Activated CD4-positive, alpha-beta T cell treated with anti-CD3 and anti-CD28 coated beads for 36 hours (primary cell): ENCODE results near the gene RIN3. TPM values are rescaled to one million over a fixed set of nuclear protein-coding genes. Genes with fewer than 3 reads are reported as not detected.
"Not testable (repeated sequence)": the region's sequence is repeated elsewhere in the genome, so short reads cannot be mapped to it uniquely, and the experiment has no call there.

Experiments
- ATAC-seq: fragments of 200-7000 bp; cut with Tn5 transposase; one replicate; pipeline ENCODE4 v1.10.0; 2021; ENCODE audit warnings: mild to moderate bottlenecking, moderate library complexity
- CTCF ChIA-PET: fragments of 350-600 bp; sonication (Branson Sonifier 250); formaldehyde crosslinking; loops from one replicate; lab custom pipeline; 2021; ENCODE audit warnings: antibody characterized with exemption; lab: Charles Lee
- POLR2A ChIA-PET: fragments of 350-600 bp; sonication (Branson Sonifier 250); formaldehyde crosslinking; loops from one replicate; lab custom pipeline; 2021; ENCODE audit warnings: antibody characterized with exemption, inconsistent platforms; lab: Charles Lee
- DNase-seq: peaks from one replicate; pipeline ENCODE4 v3.0.0-alpha.2; 2020
- H3K27ac Mint-ChIP-seq: one replicate; pipeline ENCODE4 v1.8.0; 2021; ENCODE audit warnings: mixed read lengths
- H3K27me3 Mint-ChIP-seq: one replicate; pipeline ENCODE4 v1.8.0; 2021; ENCODE audit warnings: mixed read lengths
- H3K36me3 Mint-ChIP-seq: one replicate; pipeline ENCODE4 v1.8.0; 2021; ENCODE audit warnings: low read depth, mixed read lengths
- H3K4me1 Mint-ChIP-seq: one replicate; pipeline ENCODE4 v1.8.0; 2021; ENCODE audit warnings: mixed read lengths
- H3K4me3 Mint-ChIP-seq: one replicate; pipeline ENCODE4 v1.8.0; 2021; ENCODE audit warnings: mild to moderate bottlenecking, moderate library complexity, mixed read lengths
- H3K9me3 Mint-ChIP-seq: one replicate; pipeline ENCODE4 v1.8.0; 2021; ENCODE audit warnings: low read depth, mixed read lengths
- intact Hi-C, 2 experiments: fragments of 100-400 bp; cut with DNase I in 1 of 2; cut with micrococcal nuclease in 1 of 2; formaldehyde crosslinking; loops; one replicate each; pipeline versions ENCODE4 v1.14.2 to v1.15.1; 2022 to 2024; cut with DNase I, micrococcal nuclease
- total RNA-seq, 2 experiments: library from RNA; stranded (reverse); gene quantifications; one replicate each; pipeline ENCODE4 v1.2.3, GENCODE V29; 2021

RIN3 gene
- total RNA-seq, 2 experiments from 2014 or later, result 23.1 to 26.4 TPM

DNA sequence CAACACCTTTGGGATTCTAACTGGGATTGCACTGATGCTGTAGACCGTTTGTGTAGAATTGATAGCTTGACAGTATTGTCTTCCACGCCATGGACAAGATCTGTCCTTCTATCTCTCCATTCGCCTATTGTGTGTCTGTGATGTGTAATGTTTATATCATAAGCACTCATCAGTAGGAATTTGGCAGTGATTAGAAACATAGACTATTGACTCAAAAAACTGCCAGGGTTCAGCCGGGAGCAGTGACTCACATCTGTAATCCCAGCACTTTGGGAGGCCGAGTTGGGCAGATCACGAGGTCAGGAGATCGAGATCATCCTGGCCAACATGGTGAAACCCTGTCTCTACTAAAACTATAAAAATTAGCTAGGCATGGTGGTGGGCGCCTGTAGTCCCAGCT lies 22.6 kb downstream of the RIN3 start:
- H3K4me3 Mint-ChIP-seq, H3K9me3 Mint-ChIP-seq, H3K27ac Mint-ChIP-seq, H3K36me3 Mint-ChIP-seq, H3K27me3 Mint-ChIP-seq, DNase-seq, intact Hi-C loops, ATAC-seq, POLR2A ChIA-PET: not testable (repeated sequence)
- peaks cover 68% of the 10 kb centered on the region for H3K4me1 Mint-ChIP-seq
- CTCF ChIA-PET, result interaction anchor here (1.3 kb wide), 1 partner anchor 14 kb away, joined by 3 read pairs; no protein-coding TSS in a partner anchor

DNA sequence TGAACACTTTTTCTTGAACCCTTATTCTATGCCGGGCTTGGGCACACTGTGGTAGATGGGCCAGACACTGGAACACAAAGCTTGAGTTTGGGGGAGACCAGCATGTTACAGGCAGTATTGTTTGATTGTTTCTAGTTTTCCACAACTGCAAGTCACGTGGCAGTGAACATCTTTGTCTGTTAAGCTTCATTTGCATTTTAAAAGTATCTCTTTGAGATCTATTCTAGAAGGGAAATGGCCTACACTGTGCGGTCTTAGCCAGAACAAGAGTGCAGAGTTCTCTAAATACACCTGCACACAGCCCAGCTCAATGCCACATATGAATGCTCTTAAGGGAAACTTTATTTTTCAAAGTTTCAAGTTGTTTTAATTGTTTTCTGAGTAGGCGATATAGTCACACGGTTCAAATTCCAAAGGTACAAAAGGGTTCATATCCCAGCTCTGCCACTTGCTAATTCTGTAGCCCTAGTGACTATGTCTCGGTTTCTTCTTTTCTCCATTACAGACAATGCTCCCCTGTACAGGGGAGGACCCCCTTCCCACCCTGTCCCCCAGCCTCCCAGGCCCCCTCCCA lies 24.9 kb downstream of the RIN3 start:
- H3K4me1 Mint-ChIP-seq, result peaks cover 58% of the 10 kb centered on the region
- intact Hi-C loops, result no loop called here
- CTCF ChIA-PET, result interaction anchor here (0.6 kb wide), 1 partner anchor 12 kb away, joined by 4 read pairs; no protein-coding TSS in a partner anchor
- no peak overlapping the region for H3K4me3 Mint-ChIP-seq
- H3K36me3 Mint-ChIP-seq, result no peaks in the 10 kb centered on the region
- H3K9me3 Mint-ChIP-seq, result no peaks in the 10 kb centered on the region
- H3K27ac Mint-ChIP-seq, result no peak overlapping the region
- peak; percentile 14 for ATAC-seq
- POLR2A ChIA-PET, result no interaction called here
- no peaks in the 10 kb centered on the region for H3K27me3 Mint-ChIP-seq
- no peak for DNase-seq

DNA sequence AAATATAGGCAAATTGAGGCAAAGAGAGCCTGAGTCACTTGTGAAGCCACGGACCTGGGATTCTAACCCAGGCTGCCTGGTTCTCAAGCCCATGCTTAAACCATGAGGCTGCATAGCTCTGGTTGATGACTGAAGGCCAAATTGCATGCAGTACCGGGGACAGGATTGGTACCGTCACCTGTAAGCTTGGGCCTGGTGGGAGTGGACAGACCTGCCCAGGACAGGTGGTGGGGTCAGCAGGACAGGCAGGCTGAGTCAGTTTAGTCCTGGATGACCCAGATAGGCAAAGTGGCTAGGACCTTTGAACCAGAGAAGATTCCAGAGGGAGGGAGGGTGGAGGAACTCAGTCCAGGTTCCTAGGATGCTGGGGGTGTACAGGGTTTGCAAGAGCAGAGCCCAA lies 25.8 kb downstream of the RIN3 start:
- DNase-seq, result no peak
- Mint-ChIP-seq H3K27me3 (no peaks in the 10 kb centered on the region), H3K4me1 (peaks cover 56% of the 10 kb centered on the region), H3K36me3 (no peaks in the 10 kb centered on the region), H3K4me3 (no peak overlapping the region), H3K9me3 (no peaks in the 10 kb centered on the region), H3K27ac (peak overlapping the region; percentile 39)
- intact Hi-C loops, result no loop called here
- ChIA-PET POLR2A (no interaction called here), CTCF (no interaction called here)
- ATAC-seq, result no peak

DNA sequence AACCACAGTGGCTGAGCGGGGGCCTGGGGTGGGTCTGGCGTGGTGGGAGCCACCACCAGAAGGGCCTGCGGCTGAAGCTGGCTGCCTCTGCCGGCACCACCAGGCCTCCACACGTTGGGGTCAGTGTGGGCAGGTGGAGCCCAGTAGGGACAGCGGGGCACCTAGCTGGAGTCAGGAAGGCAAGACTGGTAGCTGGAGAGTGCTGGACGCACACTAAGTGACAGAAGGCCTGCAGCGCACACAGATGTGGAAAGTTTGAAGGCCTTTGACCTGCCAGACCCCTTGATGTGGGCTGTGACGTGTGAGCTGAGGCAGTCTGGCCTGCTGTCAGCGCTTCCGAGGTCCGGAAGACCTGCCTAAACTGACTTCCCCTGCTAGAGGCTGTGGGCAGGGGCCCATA lies 26.3 kb downstream of the RIN3 start:
- no peak overlapping the region for H3K4me3 Mint-ChIP-seq
- H3K27ac Mint-ChIP-seq, result no peak overlapping the region
- CTCF ChIA-PET, result no interaction called here

DNA sequence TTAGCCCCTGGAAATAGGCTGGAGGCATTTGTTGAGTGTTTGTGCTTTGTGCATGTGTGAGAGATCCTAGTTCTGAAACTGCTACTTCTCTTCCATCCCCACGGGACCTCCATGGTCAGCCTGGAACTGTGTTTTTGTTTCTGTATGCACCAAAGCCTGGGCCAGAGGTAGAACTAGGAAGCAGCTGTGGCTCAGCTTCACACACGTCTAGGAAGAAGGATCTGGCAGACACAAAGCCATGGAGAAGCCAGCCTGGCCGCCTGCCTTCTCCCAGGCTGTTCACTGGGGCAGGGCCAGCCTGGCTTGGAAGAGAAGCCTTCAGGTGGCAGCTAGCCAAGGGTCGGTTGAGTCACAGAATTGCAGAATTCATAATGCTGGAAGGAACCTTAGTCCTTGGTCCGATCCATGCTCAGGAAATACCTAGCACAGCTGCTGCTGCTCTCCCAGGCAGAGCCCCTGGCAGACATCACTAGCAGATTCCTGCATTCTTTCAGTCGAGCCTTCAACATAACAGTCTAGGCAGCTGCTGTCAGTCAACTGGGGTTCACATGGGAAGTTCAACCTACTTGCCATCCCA lies 27.0 kb downstream of the RIN3 start:
- intact Hi-C loops, result loop anchor here in 1 of 2 experiments (10.0 kb wide), 1 partner anchor 676 kb away; the partner anchor contains the start of gene TC2N
- Mint-ChIP-seq H3K27me3 (no peaks in the 10 kb centered on the region), H3K4me1 (peaks cover 45% of the 10 kb centered on the region), H3K4me3 (no peak overlapping the region), H3K27ac (peak overlapping the region; percentile 4), H3K9me3 (no peaks in the 10 kb centered on the region), H3K36me3 (no peaks in the 10 kb centered on the region)
- POLR2A ChIA-PET, result no interaction called here
- CTCF ChIA-PET, result interaction anchor here (0.6 kb wide), 2 partner anchors 52 to 253 kb away, joined by 3 read pairs; partner anchors contain the start of gene GOLGA5
- DNase-seq (no peak), ATAC-seq (peak; percentile 31)

More for the DNA sequence above, 26.3 kb downstream of the RIN3 start:
- POLR2A ChIA-PET, result no interaction called here
- no peaks in the 10 kb centered on the region for H3K9me3 Mint-ChIP-seq
- H3K27me3 Mint-ChIP-seq, result no peaks in the 10 kb centered on the region
- DNase-seq, result no peak
- peaks cover 52% of the 10 kb centered on the region for H3K4me1 Mint-ChIP-seq
- intact Hi-C loops, result loop anchor here in 1 of 2 experiments (10.0 kb wide), 1 partner anchor 675 kb away; the partner anchor contains the start of gene TC2N
- ATAC-seq, result peak; percentile 35
- no peaks in the 10 kb centered on the region for H3K36me3 Mint-ChIP-seq

DNA sequence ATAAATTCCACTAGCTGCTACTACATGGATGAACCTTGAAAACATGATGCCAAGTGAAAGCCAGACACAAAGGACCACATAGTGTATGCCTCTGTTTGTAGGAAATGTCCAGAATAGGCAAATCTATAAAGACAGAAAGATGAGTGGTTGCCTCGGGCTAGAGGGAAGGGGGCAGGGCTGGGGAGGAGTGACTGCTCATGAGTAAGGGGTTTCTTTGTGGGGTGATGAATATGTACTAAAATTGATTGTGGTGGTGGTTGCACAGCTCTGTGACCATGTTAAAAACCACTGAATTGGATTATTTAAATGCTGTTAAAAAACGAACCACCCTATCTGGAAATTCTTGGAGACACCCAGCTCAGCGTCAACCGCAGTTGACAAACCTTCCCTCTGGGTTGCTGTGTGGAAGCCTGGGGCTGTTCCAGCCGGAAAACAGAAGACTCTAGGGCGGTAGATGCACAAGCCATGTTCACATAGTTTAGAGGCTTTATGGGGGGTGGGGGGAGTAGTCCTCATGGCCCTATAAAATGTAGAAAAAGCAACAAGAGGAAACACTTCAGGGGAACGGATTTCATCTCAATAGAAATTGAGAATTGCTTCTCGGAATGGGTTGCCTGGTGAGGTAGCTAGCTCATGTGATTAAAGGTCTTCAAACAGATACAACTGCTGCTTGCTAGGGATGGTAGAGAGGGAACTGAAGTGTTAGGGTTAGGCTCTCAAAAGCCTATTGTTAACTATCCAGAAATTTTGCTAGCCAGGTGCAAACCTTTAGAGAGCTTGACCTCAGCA lies 29.4 kb downstream of the RIN3 start:
- ChIA-PET CTCF (interaction anchor here (0.6 to 1.3 kb wide), 2 partner anchors 13 to 14 kb away, joined by 3 to 4 read pairs; no protein-coding TSS in a partner anchor), POLR2A (no interaction called here)
- Mint-ChIP-seq H3K27me3 (no peaks in the 10 kb centered on the region), H3K4me1 (peaks cover 37% of the 10 kb centered on the region), H3K4me3 (no peak overlapping the region), H3K27ac (no peak overlapping the region), H3K36me3 (no peaks in the 10 kb centered on the region), H3K9me3 (no peaks in the 10 kb centered on the region)
- DNase-seq, result no peak
- intact Hi-C loops, result loop anchor here in 1 of 2 experiments (10.0 kb wide), 1 partner anchor 678 kb away; the partner anchor contains the start of gene TC2N
- ATAC-seq, result no peak

DNA sequence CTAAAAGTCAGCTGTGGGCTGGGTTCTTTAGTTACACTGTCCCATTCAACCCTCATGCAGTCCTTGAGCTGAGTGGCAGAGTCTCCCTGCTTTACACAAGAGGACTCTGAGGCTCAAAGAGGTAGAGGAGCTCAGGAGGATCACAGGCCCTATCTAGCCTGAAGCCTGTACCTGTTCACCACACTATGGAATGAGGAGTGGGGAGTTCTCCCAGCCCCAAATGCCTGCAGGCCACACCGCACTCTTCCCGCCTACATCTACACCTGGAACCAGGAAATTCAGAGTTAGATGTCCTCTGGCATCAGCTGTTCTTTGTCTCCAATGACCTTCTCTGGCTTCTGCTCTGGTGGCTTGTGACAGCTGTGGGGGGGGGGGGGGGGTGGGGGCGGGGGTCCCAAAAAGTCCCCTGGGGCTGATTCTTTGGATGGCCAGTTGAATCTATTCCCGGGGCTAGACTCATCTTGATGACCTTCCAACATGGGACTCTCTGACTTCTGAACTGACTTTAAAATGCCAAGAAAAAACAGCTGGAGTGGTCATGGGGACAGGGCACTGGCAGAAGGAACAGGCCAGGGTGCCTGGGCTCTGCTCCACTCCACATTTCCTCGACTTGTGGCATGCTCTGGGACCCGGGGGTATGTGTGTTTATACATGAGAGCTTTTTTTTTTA lies 30.6 kb downstream of the RIN3 start:
- ChIA-PET POLR2A (interaction anchor here (0.6 kb wide), 1 partner anchor 9 kb away, joined by 3 read pairs; no protein-coding TSS in a partner anchor), CTCF (interaction anchor here (0.5 to 1.3 kb wide), 4 partner anchors 12 to 811 kb away, joined by 3 to 4 read pairs (median 3); no protein-coding TSS in a partner anchor)
- no peaks in the 10 kb centered on the region for H3K27me3 Mint-ChIP-seq
- H3K36me3 Mint-ChIP-seq, result no peaks in the 10 kb centered on the region
- peaks cover 28% of the 10 kb centered on the region for H3K4me1 Mint-ChIP-seq
- no peak for DNase-seq
- ATAC-seq, result no peak
- H3K9me3 Mint-ChIP-seq, result no peaks in the 10 kb centered on the region
- no peak overlapping the region for H3K4me3 Mint-ChIP-seq
- no peak overlapping the region for H3K27ac Mint-ChIP-seq
- intact Hi-C loops, result loop anchor here in 1 of 2 experiments (10.0 kb wide), 1 partner anchor 679 kb away; the partner anchor contains the start of gene TC2N

DNA sequence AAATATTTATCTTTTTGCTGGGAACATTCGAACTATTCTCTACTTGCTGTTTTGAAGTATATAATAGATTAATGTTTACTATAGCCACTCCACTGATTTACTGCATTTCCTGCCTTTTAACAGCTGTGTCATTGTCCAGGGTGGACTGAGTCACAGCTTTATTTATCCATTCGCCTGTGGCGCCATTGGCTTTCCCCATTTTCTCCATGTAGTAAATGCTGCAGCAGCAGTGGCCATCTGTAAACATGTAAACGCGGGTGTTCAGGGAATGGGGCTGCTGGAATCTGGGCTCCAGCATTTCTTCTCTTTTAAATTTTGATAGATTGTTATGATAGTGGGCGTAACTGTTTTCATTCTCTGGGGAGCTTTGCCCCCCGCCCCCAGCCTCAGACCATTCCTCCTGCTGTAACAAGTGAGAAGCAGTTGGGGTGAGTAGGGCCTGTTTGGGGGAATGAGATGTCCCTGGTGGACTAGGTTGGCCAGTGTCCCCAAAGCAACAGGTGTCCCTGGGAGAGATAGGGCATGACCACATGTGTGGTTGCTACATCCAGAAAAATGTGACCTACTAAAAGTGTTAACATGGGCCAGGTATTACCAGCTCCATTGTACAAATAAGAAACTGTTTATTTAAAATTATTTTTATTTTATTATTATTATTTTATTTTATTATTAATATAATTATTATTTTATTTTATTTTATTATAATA lies 32.9 kb downstream of the RIN3 start:
- no peaks in the 10 kb centered on the region for H3K9me3 Mint-ChIP-seq
- CTCF ChIA-PET, result interaction anchor here (0.8 kb wide), 1 partner anchor 22 kb away, joined by 3 read pairs; no protein-coding TSS in a partner anchor
- H3K4me1 Mint-ChIP-seq, result peaks cover 17% of the 10 kb centered on the region
- POLR2A ChIA-PET, result no interaction called here
- H3K27me3 Mint-ChIP-seq, result no peaks in the 10 kb centered on the region
- intact Hi-C loops, result loop anchor here (1.0 to 10.0 kb wide), 4 partner anchors 41 to 682 kb away; partner anchors contain the start of gene TC2N (in 1 of the 2)
- no peak for DNase-seq
- H3K4me3 Mint-ChIP-seq, result no peak overlapping the region
- ATAC-seq, result no peak
- no peak overlapping the region for H3K27ac Mint-ChIP-seq
- no peaks in the 10 kb centered on the region for H3K36me3 Mint-ChIP-seq

DNA sequence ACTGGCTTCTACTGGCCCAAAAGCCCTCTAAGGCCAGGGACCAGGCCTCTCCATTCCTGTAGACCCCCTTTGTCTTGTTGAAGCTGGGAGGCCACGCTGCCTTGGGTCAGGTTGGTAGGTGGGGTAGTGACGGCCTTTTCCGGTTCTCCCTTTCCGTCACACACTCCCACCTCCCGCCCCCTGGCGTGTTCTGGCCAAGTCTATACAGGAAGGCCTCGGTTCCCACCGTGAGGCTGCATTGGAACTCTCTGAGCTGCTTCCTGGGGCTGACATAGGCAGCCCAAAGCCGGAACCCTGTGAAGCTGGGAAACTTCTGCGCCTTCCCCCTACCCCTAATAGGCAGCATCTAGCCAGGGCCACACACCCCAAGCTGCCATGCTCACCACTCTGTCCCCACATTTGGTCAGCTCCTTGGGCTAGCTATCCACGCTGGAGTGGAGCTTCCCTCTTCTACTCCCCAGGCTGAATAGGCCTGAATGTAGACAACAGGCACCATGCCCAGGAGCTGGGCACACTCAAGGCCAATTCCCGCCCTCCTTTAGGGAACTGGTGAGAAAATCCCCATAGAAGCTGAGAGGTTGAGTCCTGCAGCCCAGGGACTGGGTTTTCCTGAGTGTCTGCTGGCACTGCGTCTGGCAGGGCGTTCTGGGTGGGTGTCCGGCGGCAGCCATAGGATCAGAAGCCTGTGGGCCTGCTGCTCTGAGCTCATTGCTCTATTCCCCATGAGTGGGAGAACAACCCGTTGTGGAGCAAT lies 35.7 kb downstream of the RIN3 start:
- Mint-ChIP-seq H3K27ac (no peak overlapping the region), H3K27me3 (no peaks in the 10 kb centered on the region), H3K4me1 (peaks cover 22% of the 10 kb centered on the region), H3K36me3 (no peaks in the 10 kb centered on the region), H3K4me3 (no peak overlapping the region), H3K9me3 (no peaks in the 10 kb centered on the region)
- intact Hi-C loops, result loop anchor here (2.0 to 10.0 kb wide), 3 partner anchors 38 to 684 kb away; partner anchors contain the start of gene TC2N (in 1 of the 2)
- DNase-seq (no peak), ATAC-seq (no peak)
- ChIA-PET CTCF (interaction anchor here (0.5 to 1.8 kb wide), 8 partner anchors 36 to 245 kb away, joined by 3 to 4 read pairs (median 4); partner anchors contain the start of gene GOLGA5), POLR2A (no interaction called here)

DNA sequence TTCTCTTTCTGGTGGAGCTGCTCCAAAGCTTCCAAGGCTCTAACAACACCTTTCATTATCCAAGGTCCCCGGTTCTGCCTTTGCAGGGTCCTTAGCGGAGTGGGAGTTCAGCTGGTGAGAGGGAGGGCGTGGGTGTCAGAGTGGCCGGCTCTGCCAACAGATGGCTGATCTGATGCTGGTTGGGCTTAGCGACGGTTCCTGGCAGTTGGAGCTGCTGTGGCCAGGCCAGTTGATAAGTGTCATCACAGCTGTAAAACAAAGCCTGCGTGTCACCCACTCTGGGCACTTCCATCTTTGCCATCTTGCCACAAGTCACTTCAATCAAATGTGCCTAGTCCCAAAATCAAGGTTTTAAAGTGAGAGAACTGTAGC lies 36.3 kb downstream of the RIN3 start:
- Mint-ChIP-seq H3K4me1 (peaks cover 22% of the 10 kb centered on the region), H3K27ac (no peak overlapping the region), H3K9me3 (no peaks in the 10 kb centered on the region), H3K27me3 (no peaks in the 10 kb centered on the region), H3K36me3 (no peaks in the 10 kb centered on the region), H3K4me3 (no peak overlapping the region)
- POLR2A ChIA-PET, result no interaction called here
- DNase-seq (no peak), ATAC-seq (no peak)
- intact Hi-C loops, result loop anchor here (2.0 to 10.0 kb wide), 4 partner anchors 37 to 685 kb away; partner anchors contain the start of gene TC2N (in 1 of the 2)
- CTCF ChIA-PET, result interaction anchor here (0.5 to 1.8 kb wide), 8 partner anchors 13 to 244 kb away, joined by 3 to 4 read pairs (median 4); partner anchors contain the start of gene GOLGA5
